CD4-positive, alpha-beta T cell (primary cell): ENCODE data around the gene BICRAL. TPM values are rescaled to one million over a fixed set of nuclear protein-coding genes. Genes with fewer than 3 reads are reported as not detected.
"Not testable (repeated sequence)": the region's sequence is repeated elsewhere in the genome, so short reads cannot be mapped to it uniquely, and the experiment has no call there.

Experiments used
- ATAC-seq: fragments of 200-7000 bp; cut with Tn5 transposase; one replicate; pipeline ENCODE4 v1.10.0; 2022; ENCODE audit warnings: mild to moderate bottlenecking; ENCODE audit not compliant: poor library complexity
- CTCF ChIA-PET: fragments of 350-600 bp; sonication (Branson Sonifier 250); formaldehyde crosslinking; loops from one replicate; lab custom pipeline; 2021; ENCODE audit warnings: antibody characterized with exemption, inconsistent platforms; lab: Charles Lee
- POLR2A ChIA-PET: fragments of 350-600 bp; sonication (Branson Sonifier 250); formaldehyde crosslinking; loops from one replicate; lab custom pipeline; 2021; ENCODE audit warnings: antibody characterized with exemption, inconsistent platforms; lab: Charles Lee
- DNase-seq, 14 experiments: peaks; one replicate each; pipeline ENCODE4 v3.0.0-alpha.2; 2013 to 2020; ENCODE audit warnings: mixed read lengths in 2 of 14
- H3K27ac ChIP-seq, 2 donors: one replicate each; pipeline versions ENCODE4 v1.5.1 to v1.7.0; 2013; ENCODE audit warnings: low read length in 2 of 2, low read depth in 1 of 2, mild to moderate bottlenecking in 1 of 2
- H3K27me3 ChIP-seq, 2 experiments: 1 replicate in 1 of 2; 2 replicates in 1 of 2; pipeline versions ENCODE4 v1.6.1 to v1.7.0; 2013; ENCODE audit warnings: low read length in 2 of 2, control low read depth in 1 of 2, mild to moderate bottlenecking in 1 of 2, moderate library complexity in 1 of 2; ENCODE audit not compliant: insufficient read depth in 2 of 2, control insufficient read depth in 1 of 2
- H3K36me3 ChIP-seq: one replicate; pipeline ENCODE4 v1.6.1; 2013; ENCODE audit warnings: low read length, control low read depth; ENCODE audit not compliant: insufficient read depth
- H3K4me1 ChIP-seq: one replicate; pipeline ENCODE4 v1.6.1; 2013; ENCODE audit warnings: low read length, control low read depth; ENCODE audit not compliant: insufficient read depth
- H3K4me3 ChIP-seq: one replicate; pipeline ENCODE4 v1.5.1; 2013; ENCODE audit warnings: mild to moderate bottlenecking, low read length, moderate library complexity
- H3K9me3 ChIP-seq, 2 experiments: 1 replicate in 1 of 2; 2 replicates in 1 of 2; pipeline versions ENCODE4 v1.6.1 to v1.7.0; 2013; ENCODE audit warnings: low read length in 2 of 2, mild to moderate bottlenecking in 2 of 2, control low read depth in 1 of 2, moderate library complexity in 1 of 2; ENCODE audit not compliant: control insufficient read depth in 1 of 2, insufficient read depth in 1 of 2
- H3K27ac Mint-ChIP-seq: one replicate; pipeline ENCODE4 v1.8.0; 2020; ENCODE audit warnings: mixed read lengths
- H3K27me3 Mint-ChIP-seq: one replicate; pipeline ENCODE4 v1.8.0; 2021; ENCODE audit warnings: mixed read lengths
- H3K36me3 Mint-ChIP-seq: one replicate; pipeline ENCODE4 v1.8.0; 2021; ENCODE audit warnings: low read depth, mixed read lengths
- H3K4me1 Mint-ChIP-seq: one replicate; pipeline ENCODE4 v1.8.0; 2021; ENCODE audit warnings: low read depth, mixed read lengths
- H3K4me3 Mint-ChIP-seq: one replicate; pipeline ENCODE4 v1.8.0; 2020; ENCODE audit warnings: mild to moderate bottlenecking, mixed read lengths
- H3K9me3 Mint-ChIP-seq: one replicate; pipeline ENCODE4 v1.8.0; 2020; ENCODE audit warnings: mixed read lengths
- CTCF ChIP-seq: fragments of 200-600 bp; IDR thresholded peaks from one replicate; pipeline ENCODE4 v1.8.0; 2022; ENCODE audit warnings: antibody characterized with exemption, mild to moderate bottlenecking
- intact Hi-C, 2 experiments: fragments of 100-400 bp; cut with DNase I in 1 of 2; cut with micrococcal nuclease in 1 of 2; formaldehyde crosslinking; loops; one replicate each; pipeline versions ENCODE4 v1.15.1 to v1.9.0; 2023 to 2025; cut with DNase I, micrococcal nuclease
- total RNA-seq, 174 experiments: library from RNA in 2 of 174; stranded (reverse) in 2 of 174; gene quantifications; one replicate each; pipeline ENCODE4 v1.2.3 and lab custom pipeline; 2021 to 2026

BICRAL gene
- total RNA-seq, 2 experiments from 2014 or later: 15.0 to 15.8 TPM

DNA sequence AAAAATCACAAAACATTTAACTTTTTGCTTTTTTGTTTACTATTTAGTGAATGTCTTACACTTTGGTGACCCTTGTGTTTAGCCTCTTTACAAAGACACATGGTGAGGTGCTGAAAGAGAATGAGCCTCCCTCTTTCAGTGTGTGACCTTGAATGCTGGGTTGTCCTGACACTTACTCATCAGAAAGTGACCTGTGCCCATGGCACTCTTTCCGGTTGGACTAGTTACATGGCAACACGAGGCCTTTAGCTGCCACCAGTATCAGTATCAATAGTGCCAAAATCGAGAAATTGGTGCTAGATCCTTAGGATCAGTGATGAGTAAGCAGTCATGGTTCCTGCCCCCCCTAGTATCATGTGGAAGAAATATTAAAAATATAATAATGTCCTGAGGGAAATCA, 95.8 kb downstream of the BICRAL start:
- peak overlapping the region; percentile 63 for H3K4me3 Mint-ChIP-seq
- no peak for DNase-seq
- H3K36me3 ChIP-seq: peaks cover 12% of the 10 kb centered on the region
- no peak overlapping the region for H3K27ac ChIP-seq
- CTCF ChIA-PET: no interaction called here
- no peak for TF ChIP-seq CTCF
- H3K36me3 Mint-ChIP-seq: peaks cover 27% of the 10 kb centered on the region
- H3K27me3 Mint-ChIP-seq: no peaks in the 10 kb centered on the region
- H3K4me1 Mint-ChIP-seq: peaks cover 10% of the 10 kb centered on the region
- no peak for ATAC-seq
- H3K4me3 ChIP-seq: no peak overlapping the region
- H3K9me3 ChIP-seq: no peaks in the 10 kb centered on the region
- H3K4me1 ChIP-seq: peaks cover 34% of the 10 kb centered on the region
- no peaks in the 10 kb centered on the region for H3K9me3 Mint-ChIP-seq
- POLR2A ChIA-PET: interaction anchor here (1.0 to 4.0 kb wide), 3 partner anchors 95 to 152 kb away, joined by 3 to 111 read pairs (median 27); partner anchors contain the start of gene TBCC
- intact Hi-C loops: loop anchor here (1.0 to 5.0 kb wide), 6 partner anchors 14 to 660 kb away; partner anchors contain the start of genes BICRAL (in 1 of the 2) and MRPS10 (in 1 of the 2)
- H3K27ac Mint-ChIP-seq: peak overlapping the region; percentile 64
- H3K27me3 ChIP-seq: no peaks in the 10 kb centered on the region

DNA sequence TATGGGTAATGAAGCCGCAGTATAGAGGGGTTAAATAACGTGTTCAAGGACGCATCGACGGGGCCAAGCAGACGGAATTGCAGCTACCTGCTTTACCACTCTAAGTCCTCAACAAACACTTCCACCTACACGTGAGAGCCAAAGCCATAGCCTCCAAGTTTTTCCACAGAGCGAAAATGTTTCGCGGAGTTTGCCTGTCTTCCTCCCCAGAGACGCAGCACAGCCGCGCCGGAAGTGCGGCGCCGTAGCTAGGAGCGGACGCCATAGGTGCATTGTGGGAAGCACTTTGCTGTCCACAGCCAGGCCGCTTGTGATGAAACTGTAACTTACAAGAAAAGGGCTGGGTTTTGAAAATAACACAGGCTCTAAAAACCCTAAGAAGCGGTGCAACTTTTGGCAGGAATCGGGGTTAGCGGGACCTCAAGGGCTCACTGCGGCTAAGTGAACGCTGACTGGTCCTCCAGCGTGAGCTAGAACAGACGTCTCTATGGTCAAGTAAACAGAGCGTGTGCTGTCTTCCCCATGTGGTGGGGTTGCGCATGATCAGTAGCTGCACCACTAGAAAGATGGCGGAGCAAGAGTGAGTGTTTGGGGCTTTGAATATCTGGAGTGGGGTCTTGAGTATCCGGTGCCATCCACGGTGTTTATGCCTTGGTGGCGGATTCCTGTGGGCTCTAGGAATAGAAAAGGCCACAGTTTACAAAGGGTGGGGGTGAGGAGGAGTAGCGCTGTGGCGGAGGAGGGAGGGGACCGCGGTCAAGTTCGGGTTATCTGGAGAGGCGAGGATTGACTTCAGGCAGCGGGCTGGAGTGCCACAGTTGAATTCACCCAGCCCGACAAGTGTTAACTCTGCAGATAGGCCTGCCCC, 97.8 kb downstream of the BICRAL start, which contains the start of gene RPL7L1:
TSS of gene RPL7L1 (plus strand) at position 245 of the 868 bp plus-strand sequence. CDS start at position 540, 295 bp downstream.
- POLR2A ChIA-PET: interaction anchor here (0.6 to 4.0 kb wide), 45 partner anchors 9 to 1093 kb away, joined by 3 to 111 read pairs (median 4); partner anchors contain the start of genes BICRAL, CNPY3, CUL7 and KLHDC3

GRCh38 chr6:42880240-42880817, 98.5 kb downstream of the BICRAL start:
- Mint-ChIP-seq H3K36me3 (peaks cover 54% of the 10 kb centered on the region), H3K4me3 (peak overlapping the region; percentile 93), H3K27ac (peak overlapping the region; percentile 97), H3K4me1 (peaks cover 23% of the 10 kb centered on the region)
- DNase-seq, H3K27me3 Mint-ChIP-seq, H3K27me3 ChIP-seq, ATAC-seq, H3K9me3 Mint-ChIP-seq, H3K9me3 ChIP-seq: not testable (repeated sequence)
- intact Hi-C loops: loop anchor here in 1 of 2 experiments (5.0 kb wide), 1 partner anchor 52 kb away; no protein-coding TSS in a partner anchor
- ChIA-PET CTCF (interaction anchor here (0.8 to 2.2 kb wide), 6 partner anchors 19 to 263 kb away, joined by 3 to 15 read pairs (median 4); partner anchors contain the start of genes CNPY3 and TBCC), POLR2A (interaction anchor here (0.9 to 4.0 kb wide), 31 partner anchors 10 to 1093 kb away, joined by 3 to 111 read pairs (median 5); partner anchors contain the start of genes BICRAL, CNPY3, KLHDC3 and MEA1)
- Histone ChIP-seq H3K36me3 (peaks cover 37% of the 10 kb centered on the region), H3K4me1 (peaks cover 41% of the 10 kb centered on the region), H3K4me3 (peak overlapping the region; percentile 69), H3K27ac (peak overlapping the region; percentile 94 to 95)

More for the DNA sequence above, 97.8 kb downstream of the BICRAL start, which contains the start of gene RPL7L1:
- H3K36me3 Mint-ChIP-seq: peaks cover 47% of the 10 kb centered on the region
- peak within 1 kb of the TSS; percentile 69 for H3K4me3 ChIP-seq
- peaks cover 23% of the 10 kb centered on the region for H3K4me1 Mint-ChIP-seq
- H3K9me3 ChIP-seq: no peaks in the 10 kb centered on the region
- intact Hi-C loops: loop anchor here (1.0 to 5.0 kb wide), 7 partner anchors 11 to 662 kb away; partner anchors contain the start of genes TBCC (in 2 of the 2), BICRAL (in 1 of the 2) and MRPS10 (in 1 of the 2)
- H3K27ac Mint-ChIP-seq: peak within 1 kb of the TSS; percentile 97
- H3K27me3 Mint-ChIP-seq: no peaks in the 10 kb centered on the region
- CTCF ChIA-PET: interaction anchor here (0.8 to 2.2 kb wide), 8 partner anchors 11 to 1092 kb away, joined by 3 to 15 read pairs (median 4); partner anchors contain the start of genes CNPY3, TBCC and TOMM6
- ATAC-seq (peak; percentile 92), DNase-seq (peak; percentile 68 to 93 (median 79))
- H3K4me3 Mint-ChIP-seq: peak within 1 kb of the TSS; percentile 93
- H3K27ac ChIP-seq: peak within 1 kb of the TSS; percentile 94 to 95
- TF ChIP-seq CTCF: no peak
- peaks cover 41% of the 10 kb centered on the region for H3K4me1 ChIP-seq
- no peaks in the 10 kb centered on the region for H3K9me3 Mint-ChIP-seq
- peaks cover 31% of the 10 kb centered on the region for H3K36me3 ChIP-seq
- no peaks in the 10 kb centered on the region for H3K27me3 ChIP-seq

GRCh38 chr6:42880871-42881270, 99.0 kb downstream of the BICRAL start:
- not testable (repeated sequence) for H3K9me3 ChIP-seq, H3K9me3 Mint-ChIP-seq, ATAC-seq, H3K27me3 Mint-ChIP-seq, H3K27me3 ChIP-seq
- DNase-seq: peak in 1 of 14 experiments; percentile 27
- Histone ChIP-seq H3K4me1 (peaks cover 41% of the 10 kb centered on the region), H3K27ac (peak overlapping the region; percentile 35 to 94), H3K36me3 (peaks cover 43% of the 10 kb centered on the region), H3K4me3 (peak overlapping the region; percentile 69)
- intact Hi-C loops: loop anchor here in 1 of 2 experiments (5.0 kb wide), 1 partner anchor 51 kb away; no protein-coding TSS in a partner anchor
- peak overlapping the region; percentile 97 for H3K27ac Mint-ChIP-seq
- peaks cover 59% of the 10 kb centered on the region for H3K36me3 Mint-ChIP-seq
- ChIA-PET POLR2A (interaction anchor here (0.6 to 3.4 kb wide), 3 partner anchors 10 to 489 kb away, joined by 3 to 77 read pairs (median 4); partner anchors contain the start of genes TBCC and ZNF318), CTCF (interaction anchor here (0.6 to 2.2 kb wide), 3 partner anchors 21 to 214 kb away, joined by 3 to 5 read pairs (median 3); no protein-coding TSS in a partner anchor)
- peaks cover 23% of the 10 kb centered on the region for H3K4me1 Mint-ChIP-seq
- H3K4me3 Mint-ChIP-seq: peak overlapping the region; percentile 93
